ENCODE results near the gene NTN5. TPM values are rescaled to one million over a fixed set of nuclear protein-coding genes. Genes with fewer than 3 reads are reported as not detected.

The NTN5 gene
- total RNA-seq, 1 experiment from 2014 or later: 0.55 TPM

DNA sequence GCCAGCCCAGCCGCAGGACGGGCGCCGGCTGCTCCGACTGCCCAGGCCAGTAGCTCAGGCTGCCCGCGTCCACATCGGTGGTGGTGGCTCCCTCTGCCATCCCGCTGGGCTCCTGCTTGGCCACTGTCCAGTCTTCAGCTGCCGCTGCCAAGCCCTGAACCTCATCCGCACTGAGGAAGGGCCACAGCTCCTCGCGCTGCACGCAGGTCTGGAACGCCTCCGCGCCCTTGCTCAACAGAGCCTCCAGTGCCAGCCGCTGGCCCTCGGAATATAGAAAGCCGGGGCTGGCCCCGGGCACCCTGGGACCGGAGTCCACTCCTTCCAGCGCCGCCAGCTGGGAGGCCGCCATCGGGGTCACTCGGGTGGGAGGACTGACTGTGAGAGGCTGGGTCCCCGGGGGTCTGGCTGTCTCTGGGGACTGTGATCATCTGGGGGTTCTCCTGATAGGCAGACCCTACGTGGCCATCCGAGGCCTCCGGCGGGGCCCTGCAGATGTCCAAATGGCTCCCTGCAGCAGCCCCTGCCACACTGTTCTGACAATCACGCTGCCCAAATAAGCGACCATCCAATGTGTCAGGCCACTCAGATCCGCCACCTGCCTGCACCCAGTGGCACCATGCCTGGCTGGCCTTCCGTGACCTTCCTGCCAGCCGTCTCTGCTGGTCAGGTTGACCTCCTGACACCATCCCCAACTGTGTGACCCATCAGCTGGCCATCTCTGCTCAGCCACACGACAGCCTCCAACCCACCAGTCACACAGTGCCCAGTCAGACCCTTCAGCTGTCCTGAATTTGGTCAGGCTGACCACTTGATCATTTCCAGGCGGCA, 59.6 kb downstream of the NTN5 start:
- Histone ChIP-seq H3K9me3 (ENCODE audit: control insufficient read depth, low read depth, low read length) (no peaks in the 10 kb centered on the region), H3T11ph (ENCODE audit: low read length) (no peak overlapping the region), H3K4me2 (ENCODE audit: insufficient read depth, insufficient read length, low read length) (no peak overlapping the region), H3K27ac (ENCODE audit: insufficient read length, low read depth, low read length) (no peak overlapping the region), H3K23me2 (ENCODE audit: insufficient read length, low read depth, low read length, poor library complexity, severe bottlenecking) (peaks cover 5% of the 10 kb centered on the region), H3K79me2 (ENCODE audit: insufficient read depth, low read length) (peaks cover 11% of the 10 kb centered on the region; the same call in 1 of the 2 replicates), H2BK15ac (ENCODE audit: low read depth, low read length) (no peak overlapping the region), H4K8ac (replicated peaks; ENCODE audit: insufficient read length, low read depth, low read length) (no peak overlapping the region), H3K27me3 (ENCODE audit: insufficient read depth, low read length) (no peaks in the 10 kb centered on the region), H2AK5ac (ENCODE audit: insufficient read length, low read length) (no peak overlapping the region), H4K91ac (ENCODE audit: insufficient read length, low read depth, low read length) (no peak overlapping the region), H3K79me1 (ENCODE audit: insufficient read depth, low read depth, low read length, poor library complexity, severe bottlenecking) (peaks cover 4% of the 10 kb centered on the region), H3K14ac (ENCODE audit: insufficient read depth, low read length) (no peak overlapping the region), H3K56ac (ENCODE audit: insufficient read length, low read depth, low read length) (no peak overlapping the region), H3K23ac (ENCODE audit: insufficient read length, low read depth, low read length) (no peak overlapping the region), H3K4ac (ENCODE audit: low read depth, low read length) (no peak overlapping the region), H2BK120ac (ENCODE audit: low read depth, low read length, poor library complexity, severe bottlenecking) (no peak overlapping the region), H3K4me1 (ENCODE audit: insufficient read depth, low read length) (peaks cover 3% of the 10 kb centered on the region; the same call in 1 of the 2 replicates), H2BK12ac (ENCODE audit: insufficient read length, low read depth, low read length) (no peak overlapping the region), H4K20me1 (ENCODE audit: control insufficient read depth, insufficient read depth, insufficient read length) (no peaks in the 10 kb centered on the region), H3K9ac (ENCODE audit: extremely low read depth, insufficient read length, low read length) (no peak overlapping the region), H2BK5ac (ENCODE audit: insufficient read length, low read length) (no peak overlapping the region), H4K5ac (ENCODE audit: insufficient read length, low read depth, low read length) (no peak overlapping the region), H3K18ac (ENCODE audit: insufficient read length, low read depth, low read length) (no peak overlapping the region), H2BK20ac (ENCODE audit: low read depth, low read length, poor library complexity, severe bottlenecking) (no peak overlapping the region), H2AFZ (ENCODE audit: low read length) (no peak overlapping the region)
- peak overlapping the region; percentile 94 to 98 (median 96) for H3K27ac Mint-ChIP-seq
- peak overlapping the region in 1 of 2 experiments; percentile 68; a peak in 2 of 5 replicates for H3K4me3 Mint-ChIP-seq
- WGBS (ENCODE audit: extremely low coverage, insufficient read length, low lambda C conversion rate): no CpG with 5 or more reads among the region's 39 CpGs
- H3K36me3 Mint-ChIP-seq (ENCODE audit: insufficient read depth in 1 of 3, low read depth in 3 of 3): peaks cover 31 to 54% (median 44%) of the 10 kb centered on the region in 3 experiments
- TF ChIP-seq, protein P1, sequence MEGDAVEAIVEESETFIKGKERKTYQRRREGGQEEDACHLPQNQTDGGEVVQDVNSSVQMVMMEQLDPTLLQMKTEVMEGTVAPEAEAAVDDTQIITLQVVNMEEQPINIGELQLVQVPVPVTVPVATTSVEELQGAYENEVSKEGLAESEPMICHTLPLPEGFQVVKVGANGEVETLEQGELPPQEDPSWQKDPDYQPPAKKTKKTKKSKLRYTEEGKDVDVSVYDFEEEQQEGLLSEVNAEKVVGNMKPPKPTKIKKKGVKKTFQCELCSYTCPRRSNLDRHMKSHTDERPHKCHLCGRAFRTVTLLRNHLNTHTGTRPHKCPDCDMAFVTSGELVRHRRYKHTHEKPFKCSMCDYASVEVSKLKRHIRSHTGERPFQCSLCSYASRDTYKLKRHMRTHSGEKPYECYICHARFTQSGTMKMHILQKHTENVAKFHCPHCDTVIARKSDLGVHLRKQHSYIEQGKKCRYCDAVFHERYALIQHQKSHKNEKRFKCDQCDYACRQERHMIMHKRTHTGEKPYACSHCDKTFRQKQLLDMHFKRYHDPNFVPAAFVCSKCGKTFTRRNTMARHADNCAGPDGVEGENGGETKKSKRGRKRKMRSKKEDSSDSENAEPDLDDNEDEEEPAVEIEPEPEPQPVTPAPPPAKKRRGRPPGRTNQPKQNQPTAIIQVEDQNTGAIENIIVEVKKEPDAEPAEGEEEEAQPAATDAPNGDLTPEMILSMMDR (conservative IDR thresholded peaks at IDR 0.05): no peak
- H3K4me1 Mint-ChIP-seq: peaks cover 30 to 48% of the 10 kb centered on the region in 2 experiments
- H3K27me3 Mint-ChIP-seq (ENCODE audit: low read depth): no peaks in the 10 kb centered on the region; the same call in 1 of the 2 replicates
- H3K9me3 Mint-ChIP-seq: no peaks in the 10 kb centered on the region; a peak in 1 of 5 replicates
- peak; percentile 36 for DNase-seq
